ENCODE data around the gene ARID5B. TPM values are rescaled to one million over a fixed set of nuclear protein-coding genes. Genes with fewer than 3 reads are reported as not detected.

Gene ARID5B
- total RNA-seq, 1 experiment from 2014 or later = 2.3 TPM

- DNase-seq (ENCODE audit: low spot score) (no peak), ATAC-seq (no peak)
- POLR2A ChIA-PET = no interaction called here
- Mint-ChIP-seq H3K9me3 (no peaks in the 10 kb centered on the region), H3K4me3 (no peak overlapping the region), H3K27me3 (ENCODE audit: low read depth) (no peaks in the 10 kb centered on the region), H3K4me1 (no peaks in the 10 kb centered on the region; the same call in 1 of the 2 replicates), H3K27ac (no peak overlapping the region), H3K36me3 (no peaks in the 10 kb centered on the region)
- CTCF ChIA-PET = no interaction called here
- no peak for TF ChIP-seq CBFB (CRISPR knock-in tag; IDR thresholded peaks at IDR 0.05; ENCODE audit: low read depth)
- no peak for TF ChIP-seq NFE2L1 (CRISPR knock-in tag; IDR thresholded peaks at IDR 0.05)
- no peak for TF ChIP-seq FOXK1 (CRISPR knock-in tag; IDR thresholded peaks at IDR 0.05)
- TF ChIP-seq E2F5 (CRISPR knock-in tag; IDR thresholded peaks at IDR 0.05) = no peak
- no peak for TF ChIP-seq NR2C2 (CRISPR knock-in tag; IDR thresholded peaks at IDR 0.05)
- no peak for TF ChIP-seq ESRRA (CRISPR knock-in tag; IDR thresholded peaks at IDR 0.05; ENCODE audit: borderline replicate concordance)
- no peak for TF ChIP-seq ZNF671 (CRISPR knock-in tag; IDR thresholded peaks at IDR 0.05)
- TF ChIP-seq SOX15 (CRISPR knock-in tag; IDR thresholded peaks at IDR 0.05) = no peak
- no peak for TF ChIP-seq CREM (CRISPR knock-in tag; IDR thresholded peaks at IDR 0.05)
- TF ChIP-seq ZNF396 (CRISPR knock-in tag; IDR thresholded peaks at IDR 0.05; ENCODE audit: borderline replicate concordance) = no peak
- TF ChIP-seq MAX (CRISPR knock-in tag; IDR thresholded peaks at IDR 0.05) = no peak
- TF ChIP-seq ATF2 (CRISPR knock-in tag; IDR thresholded peaks at IDR 0.05; ENCODE audit: borderline replicate concordance, low read depth) = no peak
- no peak for TF ChIP-seq CDX4 (CRISPR knock-in tag; IDR thresholded peaks at IDR 0.05; ENCODE audit: borderline replicate concordance)
- no peak for TF ChIP-seq ZNF232 (CRISPR knock-in tag; IDR thresholded peaks at IDR 0.05)
- no peak for TF ChIP-seq ARID4B (CRISPR knock-in tag; IDR thresholded peaks at IDR 0.05; ENCODE audit: borderline replicate concordance)
- no peak for TF ChIP-seq ZMAT4 (CRISPR knock-in tag; IDR thresholded peaks at IDR 0.05)
- TF ChIP-seq EMX1 (CRISPR knock-in tag; IDR thresholded peaks at IDR 0.05) = no peak
- no peak for TF ChIP-seq ZNF512 (CRISPR knock-in tag; IDR thresholded peaks at IDR 0.05; ENCODE audit: borderline replicate concordance)
- TF ChIP-seq USF1 (CRISPR knock-in tag; IDR thresholded peaks at IDR 0.05) = no peak
These were observed 211.5 kb downstream of the ARID5B start for GRCh38 chr10:62112963-62113362.

Measured in WTC11 (cell line).